Brain microvascular endothelial cell (primary cell): ENCODE measurements around the gene DNMT3A.

ENCODE experiments used
- DNase-seq: peaks from one replicate; pipeline ENCODE4 v3.0.0-alpha.2; 2020
- H3K27ac ChIP-seq: fragments of 250-450 bp; sonication (Bioruptor Pico); 2 replicates; pipeline ENCODE4 v1.5.1; 2020; ENCODE audit warnings: mild to moderate bottlenecking, moderate library complexity
- H3K27me3 ChIP-seq: fragments of 250-450 bp; sonication (Bioruptor Pico); replicated peaks from 2 replicates; pipeline ENCODE4 v1.5.1; 2020; ENCODE audit warnings: mild to moderate bottlenecking
- H3K36me3 ChIP-seq: fragments of 250-450 bp; sonication (Bioruptor Pico); replicated peaks from 2 replicates; pipeline ENCODE4 v1.5.1; 2020; ENCODE audit warnings: mild to moderate bottlenecking
- H3K4me3 ChIP-seq: 2 replicates; pipeline ENCODE4 v1.5.1; 2011; ENCODE audit warnings: low read depth, mild to moderate bottlenecking, control low read depth, low read length, moderate library complexity
- CTCF ChIP-seq: IDR thresholded peaks from 2 replicates; pipeline ENCODE4 v1.5.1; 2011; ENCODE audit warnings: low read depth, mild to moderate bottlenecking, moderate library complexity, low read length, control low read depth, inconsistent platforms; ENCODE audit errors: missing control alignments
- in situ Hi-C: cut with HindIII; loops from 2 replicates; pipeline ENCODE4 v1.10.0; 2017; ENCODE audit warnings: low sequenced_read_pairs, low pct_ligation_motif_present

The DNMT3A gene

GRCh38 chr2:25305775-25306174 is 36.0 kb downstream of the DNMT3A start:
- Histone ChIP-seq H3K27me3 (no peaks in the 10 kb centered on the region), H3K27ac (no peak overlapping the region), H3K36me3 (no peaks in the 10 kb centered on the region), H3K4me3 (no peak overlapping the region)
- in situ Hi-C loops, result no loop called here
- DNase-seq, result no peak
- no peak for TF ChIP-seq CTCF

- no peak for TF ChIP-seq CTCF
Measured at GRCh38 chr2:25304826-25305596, 36.7 kb downstream of the DNMT3A start.

GRCh38 chr2:25304321-25304720 is 37.4 kb downstream of the DNMT3A start:
- H3K27me3 ChIP-seq, result no peaks in the 10 kb centered on the region
- no peak for DNase-seq
- no peak overlapping the region for H3K4me3 ChIP-seq
- in situ Hi-C loops, result no loop called here
- no peak overlapping the region for H3K27ac ChIP-seq
- no peak for TF ChIP-seq CTCF
- H3K36me3 ChIP-seq, result no peaks in the 10 kb centered on the region

More at GRCh38 chr2:25304826-25305596, 36.7 kb downstream of the DNMT3A start:
- H3K27me3 ChIP-seq, result no peaks in the 10 kb centered on the region
- DNase-seq, result no peak
- H3K4me3 ChIP-seq, result no peak overlapping the region
- in situ Hi-C loops, result no loop called here
- H3K36me3 ChIP-seq, result no peaks in the 10 kb centered on the region
- no peak overlapping the region for H3K27ac ChIP-seq

- no peak for DNase-seq
- TF ChIP-seq CTCF, result no peak
- Histone ChIP-seq H3K36me3 (no peaks in the 10 kb centered on the region), H3K27ac (no peak overlapping the region), H3K27me3 (no peaks in the 10 kb centered on the region), H3K4me3 (no peak overlapping the region)
- in situ Hi-C loops, result no loop called here
Measured at GRCh38 chr2:25303633-25304236, 38.0 kb downstream of the DNMT3A start.

GRCh38 chr2:25302758-25303375 is 38.9 kb downstream of the DNMT3A start:
- H3K36me3 ChIP-seq, result no peaks in the 10 kb centered on the region
- no peak overlapping the region for H3K27ac ChIP-seq
- H3K27me3 ChIP-seq, result no peaks in the 10 kb centered on the region
- in situ Hi-C loops, result no loop called here
- TF ChIP-seq CTCF, result no peak
- no peak overlapping the region for H3K4me3 ChIP-seq
- DNase-seq, result no peak
